Prostate gland (tissue), 2 donors: ENCODE results near the gene COL16A1.

Source experiments
- CTCF ChIP-seq, 4 experiments: fragments of 200-600 bp in 2 of 4; fragments of 450-650 bp in 2 of 4; sonication (generic) in 2 of 4; IDR thresholded peaks; 1 replicate in 3 of 4; 2 replicates in 1 of 4; pipeline ENCODE4 v1.5.1; 2016 to 2019; ENCODE audit warnings: antibody characterized with exemption in 4 of 4, mild to moderate bottlenecking in 2 of 4, moderate library complexity in 2 of 4
- POLR2A ChIP-seq: fragments of 450-650 bp; IDR thresholded peaks from one replicate; pipeline ENCODE4 v1.6.1; 2016; ENCODE audit warnings: antibody characterized with exemption, mild to moderate bottlenecking

GRCh38 chr1:31669433-31669785 is 34.4 kb downstream of the COL16A1 start:
- TF ChIP-seq CTCF (IDR thresholded peaks at IDR 0.05) = no peak
- no peak for TF ChIP-seq POLR2A
